Activated CD4-positive, alpha-beta T cell treated with anti-CD3 and anti-CD28 coated beads for 36 hours (primary cell): ENCODE results near the gene GDF15. TPM values are rescaled to one million over a fixed set of nuclear protein-coding genes. Genes with fewer than 3 reads are reported as not detected.

Source experiments
- ATAC-seq: fragments of 200-7000 bp; cut with Tn5 transposase; one replicate; pipeline ENCODE4 v1.10.0; 2021; ENCODE audit warnings: mild to moderate bottlenecking, moderate library complexity
- CTCF ChIA-PET: fragments of 350-600 bp; sonication (Branson Sonifier 250); formaldehyde crosslinking; loops from one replicate; lab custom pipeline; 2021; ENCODE audit warnings: antibody characterized with exemption; lab: Charles Lee
- POLR2A ChIA-PET: fragments of 350-600 bp; sonication (Branson Sonifier 250); formaldehyde crosslinking; loops from one replicate; lab custom pipeline; 2021; ENCODE audit warnings: antibody characterized with exemption, inconsistent platforms; lab: Charles Lee
- DNase-seq: peaks from one replicate; pipeline ENCODE4 v3.0.0-alpha.2; 2020
- H3K27ac Mint-ChIP-seq: one replicate; pipeline ENCODE4 v1.8.0; 2021; ENCODE audit warnings: mixed read lengths
- H3K27me3 Mint-ChIP-seq: one replicate; pipeline ENCODE4 v1.8.0; 2021; ENCODE audit warnings: mixed read lengths
- H3K36me3 Mint-ChIP-seq: one replicate; pipeline ENCODE4 v1.8.0; 2021; ENCODE audit warnings: low read depth, mixed read lengths
- H3K4me1 Mint-ChIP-seq: one replicate; pipeline ENCODE4 v1.8.0; 2021; ENCODE audit warnings: mixed read lengths
- H3K4me3 Mint-ChIP-seq: one replicate; pipeline ENCODE4 v1.8.0; 2021; ENCODE audit warnings: mild to moderate bottlenecking, moderate library complexity, mixed read lengths
- H3K9me3 Mint-ChIP-seq: one replicate; pipeline ENCODE4 v1.8.0; 2021; ENCODE audit warnings: low read depth, mixed read lengths
- intact Hi-C, 2 experiments: fragments of 100-400 bp; cut with DNase I in 1 of 2; cut with micrococcal nuclease in 1 of 2; formaldehyde crosslinking; loops; one replicate each; pipeline versions ENCODE4 v1.14.2 to v1.15.1; 2022 to 2024; cut with DNase I, micrococcal nuclease
- total RNA-seq, 2 experiments: library from RNA; stranded (reverse); gene quantifications; one replicate each; pipeline ENCODE4 v1.2.3, GENCODE V29; 2021

Gene GDF15
- total RNA-seq, 2 experiments from 2014 or later = not detected

DNA sequence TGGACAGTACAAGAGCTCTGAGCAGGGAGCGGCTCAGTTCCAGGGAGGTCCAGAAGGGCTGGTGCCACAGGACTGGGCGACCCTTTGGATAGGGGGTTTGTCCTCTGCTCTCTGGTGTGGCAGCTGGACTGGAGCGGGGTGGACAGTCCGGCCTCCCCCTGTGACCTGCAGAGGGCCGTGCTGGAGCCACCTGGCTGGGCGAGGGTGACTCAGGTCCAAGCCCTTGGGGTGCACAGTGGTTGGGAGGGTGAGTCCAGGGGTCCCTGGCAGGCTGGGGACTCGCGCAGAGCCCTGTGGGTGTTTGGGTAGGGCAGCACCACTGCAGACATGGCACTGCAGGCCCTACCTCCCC is 40.4 kb downstream of the GDF15 start:
- Mint-ChIP-seq H3K4me1 (peaks cover 54% of the 10 kb centered on the region), H3K9me3 (no peaks in the 10 kb centered on the region), H3K27ac (no peak overlapping the region), H3K36me3 (peaks cover 1% of the 10 kb centered on the region), H3K4me3 (no peak overlapping the region), H3K27me3 (no peaks in the 10 kb centered on the region)
- ATAC-seq (no peak), DNase-seq (no peak)
- ChIA-PET POLR2A (no interaction called here), CTCF (interaction anchor here (0.8 kb wide), 1 partner anchor 9 kb away, joined by 3 read pairs; no protein-coding TSS in a partner anchor)
- intact Hi-C loops = no loop called here

DNA sequence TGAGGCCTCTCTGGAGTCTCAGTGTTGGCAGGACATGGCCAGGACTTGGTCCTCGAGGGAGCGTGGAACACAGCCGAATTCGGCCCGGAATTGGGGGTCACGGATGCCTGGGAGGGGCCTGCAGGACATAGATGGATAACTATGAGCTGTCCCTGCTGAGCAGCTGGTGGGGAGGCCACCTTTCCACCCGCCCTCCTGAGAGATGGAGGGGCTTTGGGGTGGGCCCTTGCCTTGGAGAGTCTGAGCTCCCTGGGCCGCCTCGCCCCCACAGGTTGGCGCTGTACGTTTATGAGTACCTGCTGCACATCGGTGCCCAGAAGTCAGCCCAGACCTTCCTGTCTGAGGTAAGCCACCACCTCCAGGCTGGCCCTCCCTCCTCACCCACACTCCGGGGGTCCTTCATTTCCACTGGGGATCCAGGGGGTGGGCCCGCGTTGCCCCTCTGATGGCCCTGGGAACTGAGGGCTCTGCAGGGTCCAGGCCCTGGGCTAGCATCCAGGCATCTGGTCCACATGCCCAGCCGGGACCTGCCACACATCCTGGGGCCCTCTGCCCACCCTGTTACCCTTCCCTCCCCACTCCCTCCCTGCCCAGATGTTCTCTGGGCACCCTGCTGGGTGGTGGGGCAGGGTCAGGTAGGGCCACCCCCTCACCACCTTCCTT is 41.3 kb downstream of the GDF15 start:
- Mint-ChIP-seq H3K36me3 (peaks cover 1% of the 10 kb centered on the region), H3K4me1 (peaks cover 47% of the 10 kb centered on the region), H3K27ac (no peak overlapping the region), H3K9me3 (no peaks in the 10 kb centered on the region), H3K4me3 (no peak overlapping the region), H3K27me3 (no peaks in the 10 kb centered on the region)
- CTCF ChIA-PET = no interaction called here
- ATAC-seq (no peak), DNase-seq (no peak)
- intact Hi-C loops = no loop called here
- POLR2A ChIA-PET = interaction anchor here (1.9 kb wide), 1 partner anchor 9 kb away, joined by 8 read pairs; the partner anchor contains the start of gene SSBP4

GRCh38 chr19:18427743-18428113 is 41.8 kb downstream of the GDF15 start:
- H3K4me3 Mint-ChIP-seq = no peak overlapping the region
- no peaks in the 10 kb centered on the region for H3K9me3 Mint-ChIP-seq
- POLR2A ChIA-PET = interaction anchor here (1.9 kb wide), 1 partner anchor 10 kb away, joined by 8 read pairs; the partner anchor contains the start of gene SSBP4
- peaks cover 3% of the 10 kb centered on the region for H3K36me3 Mint-ChIP-seq
- intact Hi-C loops = no loop called here
- CTCF ChIA-PET = no interaction called here
- no peak for ATAC-seq
- DNase-seq = no peak
- H3K4me1 Mint-ChIP-seq = peaks cover 45% of the 10 kb centered on the region
- H3K27ac Mint-ChIP-seq = no peak overlapping the region
- H3K27me3 Mint-ChIP-seq = no peaks in the 10 kb centered on the region

GRCh38 chr19:18428173-18428786 is 42.3 kb downstream of the GDF15 start:
- H3K27ac Mint-ChIP-seq = no peak overlapping the region
- POLR2A ChIA-PET = interaction anchor here (1.1 to 1.9 kb wide), 2 partner anchors 10 to 147 kb away, joined by 3 to 8 read pairs; partner anchors contain the start of genes JUND and SSBP4
- no peak for ATAC-seq

GRCh38 chr19:18428787-18429674 is 43.1 kb downstream of the GDF15 start:
- ATAC-seq = peak; percentile 85

More at GRCh38 chr19:18428173-18428786, 42.3 kb downstream of the GDF15 start:
- Mint-ChIP-seq H3K27me3 (no peaks in the 10 kb centered on the region), H3K4me1 (peaks cover 41% of the 10 kb centered on the region), H3K36me3 (peaks cover 4% of the 10 kb centered on the region), H3K9me3 (no peaks in the 10 kb centered on the region), H3K4me3 (no peak overlapping the region)
- intact Hi-C loops = no loop called here
- CTCF ChIA-PET = interaction anchor here (0.5 to 0.7 kb wide), 2 partner anchors 9 to 16 kb away, joined by 3 to 4 read pairs; partner anchors contain the start of gene SSBP4
- no peak for DNase-seq

DNA sequence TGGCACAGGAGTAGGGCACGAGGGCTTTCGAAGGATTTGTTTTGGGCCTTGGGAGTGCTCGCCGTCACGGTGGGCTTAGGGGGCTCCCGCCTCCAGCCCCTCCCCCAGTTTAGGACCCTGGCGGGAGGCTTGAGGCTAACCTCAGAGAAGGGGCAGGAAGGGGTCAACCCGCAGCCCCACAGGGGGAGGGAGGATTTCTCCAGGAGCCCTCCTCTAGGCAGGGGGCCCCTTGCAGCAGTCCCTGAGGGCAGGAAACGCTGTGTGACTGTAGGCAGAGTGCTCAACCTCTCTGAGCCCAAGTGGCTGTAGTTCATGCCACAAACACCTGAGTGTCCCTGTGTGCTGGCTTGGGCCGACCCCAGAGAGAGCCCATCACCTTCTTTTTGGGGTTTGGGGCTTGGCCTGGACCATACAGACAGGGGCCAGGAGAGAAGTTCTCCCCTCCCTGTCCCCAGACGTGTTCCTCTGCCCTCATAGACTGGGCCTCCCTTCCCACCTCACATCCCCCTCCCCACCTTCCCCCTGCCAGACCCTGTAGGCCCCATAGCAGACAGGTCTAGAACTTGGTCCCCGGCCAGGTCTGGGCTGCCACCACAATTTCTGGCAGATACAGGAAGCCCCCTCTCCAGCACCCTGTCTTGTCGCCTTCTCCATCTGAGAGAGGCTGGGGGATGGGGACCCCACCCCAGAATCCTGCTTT is 43.9 kb downstream of the GDF15 start:
- ATAC-seq = no peak
- CTCF ChIA-PET = no interaction called here

More at GRCh38 chr19:18428787-18429674, 43.1 kb downstream of the GDF15 start:
- no peak overlapping the region for H3K27ac Mint-ChIP-seq
- ChIA-PET POLR2A (interaction anchor here (1.1 to 1.9 kb wide), 2 partner anchors 11 to 147 kb away, joined by 3 to 8 read pairs; partner anchors contain the start of genes JUND and SSBP4), CTCF (interaction anchor here (0.5 to 0.7 kb wide), 3 partner anchors 10 to 17 kb away, joined by 3 to 4 read pairs (median 3); partner anchors contain the start of gene SSBP4)
- H3K4me3 Mint-ChIP-seq = no peak overlapping the region
- no peaks in the 10 kb centered on the region for H3K27me3 Mint-ChIP-seq
- H3K36me3 Mint-ChIP-seq = peaks cover 4% of the 10 kb centered on the region
- peak; percentile 88 for DNase-seq
- no peaks in the 10 kb centered on the region for H3K9me3 Mint-ChIP-seq
- intact Hi-C loops = no loop called here
- H3K4me1 Mint-ChIP-seq = peaks cover 34% of the 10 kb centered on the region

GRCh38 chr19:18430417-18431144 is 44.6 kb downstream of the GDF15 start:
- ATAC-seq = no peak
- ChIA-PET CTCF (no interaction called here), POLR2A (no interaction called here)
- Mint-ChIP-seq H3K27me3 (no peaks in the 10 kb centered on the region), H3K4me1 (peaks cover 28% of the 10 kb centered on the region), H3K36me3 (peaks cover 8% of the 10 kb centered on the region), H3K4me3 (no peak overlapping the region), H3K9me3 (no peaks in the 10 kb centered on the region), H3K27ac (no peak overlapping the region)
- no peak for DNase-seq
- intact Hi-C loops = no loop called here

More for the DNA sequence above, 43.9 kb downstream of the GDF15 start:
- intact Hi-C loops = no loop called here
- peak overlapping the region; percentile 39 for H3K4me3 Mint-ChIP-seq
- H3K36me3 Mint-ChIP-seq = peaks cover 7% of the 10 kb centered on the region
- H3K4me1 Mint-ChIP-seq = peaks cover 29% of the 10 kb centered on the region
- no peak overlapping the region for H3K27ac Mint-ChIP-seq
- no peaks in the 10 kb centered on the region for H3K9me3 Mint-ChIP-seq
- POLR2A ChIA-PET = no interaction called here
- no peak for DNase-seq
- H3K27me3 Mint-ChIP-seq = no peaks in the 10 kb centered on the region

DNA sequence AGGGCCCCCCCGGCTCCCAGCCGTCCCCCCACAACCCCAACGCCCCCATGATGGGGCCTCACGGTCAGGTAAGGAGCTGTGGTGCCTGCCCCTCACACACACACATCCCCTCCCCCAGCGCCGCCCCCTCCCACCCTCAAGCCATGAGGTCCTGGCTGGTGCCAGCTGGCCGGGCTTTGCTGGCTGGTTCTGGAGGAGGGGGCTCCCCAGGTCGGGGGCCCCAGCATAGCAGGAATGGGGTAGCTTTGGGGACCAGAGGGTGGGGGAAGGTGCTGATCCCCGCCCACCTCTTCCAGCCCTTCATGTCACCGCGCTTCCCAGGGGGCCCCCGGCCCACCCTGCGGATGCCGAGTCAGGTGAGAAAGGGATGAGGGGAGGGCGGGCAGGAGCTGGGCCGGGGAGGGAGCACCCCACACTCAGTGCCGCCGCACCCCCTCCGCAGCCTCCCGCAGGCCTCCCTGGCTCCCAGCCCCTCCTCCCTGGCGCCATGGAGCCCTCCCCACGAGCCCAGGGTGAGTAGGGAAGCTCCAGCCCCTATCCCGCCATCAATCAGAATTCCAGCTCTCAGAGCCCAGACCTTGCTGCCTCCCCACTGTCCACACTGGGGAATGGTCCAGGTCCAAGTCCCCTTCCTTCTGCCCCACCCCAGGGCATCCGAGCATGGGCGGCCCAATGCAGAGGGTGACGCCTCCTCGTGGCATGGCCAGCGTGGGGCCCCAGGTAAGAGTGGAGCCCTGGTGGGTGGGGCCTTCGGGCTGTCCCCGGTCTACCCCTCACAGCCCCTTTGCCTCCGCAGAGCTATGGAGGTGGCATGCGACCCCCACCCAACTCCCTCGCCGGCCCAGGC is 45.6 kb downstream of the GDF15 start:
- intact Hi-C loops = no loop called here
- no peaks in the 10 kb centered on the region for H3K9me3 Mint-ChIP-seq
- DNase-seq = no peak
- no peak overlapping the region for H3K4me3 Mint-ChIP-seq
- H3K36me3 Mint-ChIP-seq = peaks cover 13% of the 10 kb centered on the region
- no peaks in the 10 kb centered on the region for H3K27me3 Mint-ChIP-seq
- peaks cover 30% of the 10 kb centered on the region for H3K4me1 Mint-ChIP-seq
- ATAC-seq = no peak
- ChIA-PET CTCF (interaction anchor here (1.2 kb wide), 1 partner anchor 12 kb away, joined by 3 read pairs; no protein-coding TSS in a partner anchor), POLR2A (interaction anchor here (0.8 kb wide), 1 partner anchor 150 kb away, joined by 4 read pairs; the partner anchor contains the start of gene JUND)
- H3K27ac Mint-ChIP-seq = no peak overlapping the region

DNA sequence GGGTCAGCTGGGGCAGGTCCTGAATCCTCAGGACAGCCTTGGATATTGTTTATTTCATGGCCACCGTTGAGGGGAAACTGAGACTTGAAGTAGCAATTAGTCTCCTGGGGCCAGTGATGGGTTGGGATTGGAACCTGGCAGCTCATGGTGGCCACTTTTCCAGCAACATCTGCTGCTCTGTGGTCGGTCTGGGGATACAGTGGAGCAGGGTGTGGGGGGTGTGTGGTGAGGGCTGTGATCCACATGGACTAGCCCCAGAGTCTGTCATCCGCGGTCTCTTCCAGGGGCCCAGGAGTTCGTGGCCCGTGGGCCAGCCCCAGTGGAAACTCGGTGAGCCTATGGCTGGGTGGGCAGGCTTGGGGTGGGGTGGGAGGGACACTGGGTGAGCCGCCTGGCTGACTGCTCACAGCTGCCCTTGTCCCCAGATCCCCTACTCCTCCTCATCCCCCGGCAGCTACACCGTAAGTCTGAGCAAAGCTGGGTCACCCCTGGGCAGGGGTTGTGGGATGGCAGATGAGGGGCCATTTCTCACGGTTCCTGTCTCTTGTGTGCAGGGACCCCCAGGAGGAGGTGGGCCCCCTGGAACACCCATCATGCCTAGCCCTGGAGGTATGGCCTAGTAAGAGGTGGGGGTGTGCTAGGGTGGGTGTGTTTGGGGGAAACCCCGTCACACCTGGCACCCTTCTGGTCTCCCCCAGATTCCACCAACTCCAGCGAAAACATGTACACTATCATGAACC is 46.5 kb downstream of the GDF15 start:
- Mint-ChIP-seq H3K9me3 (no peaks in the 10 kb centered on the region), H3K4me3 (no peak overlapping the region), H3K36me3 (peaks cover 13% of the 10 kb centered on the region), H3K4me1 (peaks cover 33% of the 10 kb centered on the region), H3K27ac (no peak overlapping the region), H3K27me3 (no peaks in the 10 kb centered on the region)
- intact Hi-C loops = no loop called here
- POLR2A ChIA-PET = interaction anchor here (0.8 kb wide), 1 partner anchor 151 kb away, joined by 4 read pairs; the partner anchor contains the start of gene JUND
- ATAC-seq = no peak
- CTCF ChIA-PET = interaction anchor here (1.2 kb wide), 1 partner anchor 13 kb away, joined by 3 read pairs; no protein-coding TSS in a partner anchor
- DNase-seq = no peak
